Measurements from ENCODE around the gene TTC32. TPM values are rescaled to one million over a fixed set of nuclear protein-coding genes. Genes with fewer than 3 reads are reported as not detected.

Gene TTC32
- total and polyA plus RNA-seq, 2 experiments from 2014 or later: 4.6 to 17.0 TPM

DNA sequence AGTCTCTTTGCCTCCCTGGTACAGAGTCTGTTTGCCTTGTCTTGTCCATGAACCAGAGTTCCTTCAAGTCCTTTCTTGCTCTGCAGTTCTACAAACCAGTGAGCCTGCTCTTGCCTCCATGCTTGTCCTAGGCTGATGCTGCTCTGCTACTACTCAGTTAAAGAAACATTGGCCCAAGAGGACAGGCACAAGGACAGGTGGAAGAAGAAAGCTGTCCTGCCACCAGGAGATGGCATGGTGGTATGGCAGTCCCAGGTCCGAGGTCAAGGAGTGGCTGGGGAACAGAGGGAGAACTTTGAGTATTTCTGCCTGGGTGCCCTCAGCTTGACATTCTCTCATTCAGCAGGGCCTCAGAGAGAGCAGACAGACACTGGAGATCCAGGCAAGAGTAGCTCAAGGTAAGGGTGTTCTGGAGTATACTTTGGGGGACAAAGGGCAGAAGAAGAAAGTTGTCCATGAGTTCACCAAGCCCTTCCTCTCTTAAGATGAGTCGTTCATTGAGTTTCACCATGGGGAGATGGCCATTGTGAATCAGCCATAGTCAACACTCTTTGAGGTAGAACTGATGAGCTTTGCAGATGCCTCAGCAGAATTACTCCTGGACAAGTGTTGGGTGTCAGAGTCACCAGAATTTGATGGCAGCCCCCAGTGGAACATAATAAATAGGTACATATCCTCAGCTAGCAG, 20.4 kb downstream of the TTC32 start:
- H3K27me3 Mint-ChIP-seq (ENCODE audit: insufficient read depth, low read depth, poor library complexity): peaks cover 2% of the 10 kb centered on the region
- Histone ChIP-seq H3K36me3 (ENCODE audit: insufficient read depth) (no peaks in the 10 kb centered on the region), H3K4me1 (ENCODE audit: insufficient read depth) (no peaks in the 10 kb centered on the region), H3K4me3 (no peak overlapping the region), H2AFZ (no peak overlapping the region), H3K9me2 (ENCODE audit: insufficient read depth) (peaks cover 20% of the 10 kb centered on the region; the same call in 1 of the 2 replicates), H3K79me2 (replicated peaks; ENCODE audit: insufficient read depth) (no peaks in the 10 kb centered on the region), H4K20me1 (replicated peaks; ENCODE audit: insufficient read depth) (no peaks in the 10 kb centered on the region), H3K27me3 (ENCODE audit: insufficient read depth) (no peaks in the 10 kb centered on the region), H3K27ac (ENCODE audit: low read depth) (no peak overlapping the region), H3K4me2 (no peak overlapping the region), H3F3A (replicated peaks; ENCODE audit: low read depth) (no peaks in the 10 kb centered on the region)
- DNase-seq (ENCODE audit: low spot score) (no peak), ATAC-seq (no peak)
- H3K4me1 Mint-ChIP-seq: no peaks in the 10 kb centered on the region; the same call in 2 of the 3 replicates
- TF ChIP-seq, protein P1, sequence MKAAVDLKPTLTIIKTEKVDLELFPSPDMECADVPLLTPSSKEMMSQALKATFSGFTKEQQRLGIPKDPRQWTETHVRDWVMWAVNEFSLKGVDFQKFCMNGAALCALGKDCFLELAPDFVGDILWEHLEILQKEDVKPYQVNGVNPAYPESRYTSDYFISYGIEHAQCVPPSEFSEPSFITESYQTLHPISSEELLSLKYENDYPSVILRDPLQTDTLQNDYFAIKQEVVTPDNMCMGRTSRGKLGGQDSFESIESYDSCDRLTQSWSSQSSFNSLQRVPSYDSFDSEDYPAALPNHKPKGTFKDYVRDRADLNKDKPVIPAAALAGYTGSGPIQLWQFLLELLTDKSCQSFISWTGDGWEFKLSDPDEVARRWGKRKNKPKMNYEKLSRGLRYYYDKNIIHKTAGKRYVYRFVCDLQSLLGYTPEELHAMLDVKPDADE (IDR thresholded peaks at IDR 0.05): no peak
- TF ChIP-seq EZH2 (IDR thresholded peaks at IDR 0.05; ENCODE audit: low read depth, unreplicated experiment) (no peak), EZH2phosphoT487 (IDR thresholded peaks at IDR 0.05; ENCODE audit: unreplicated experiment) (no peak), NANOG (IDR thresholded peaks at IDR 0.05; ENCODE audit: borderline replicate concordance) (no peak), CTCF (conservative IDR thresholded peaks at IDR 0.05; ENCODE audit: low read depth in 2 of 2) (no peak), STAT1 (IDR thresholded peaks at IDR 0.05; ENCODE audit: unreplicated experiment) (no peak), JUNB (IDR thresholded peaks at IDR 0.05; ENCODE audit: unreplicated experiment) (no peak), CREB1 (CRISPR knock-in tag; IDR thresholded peaks at IDR 0.05; ENCODE audit: low read depth) (no peak), ZNF114 (CRISPR knock-in tag; IDR thresholded peaks at IDR 0.05) (no peak), POLR2AphosphoS5 (IDR thresholded peaks at IDR 0.05; ENCODE audit: low read depth) (no peak), ZNF331 (CRISPR knock-in tag; IDR thresholded peaks at IDR 0.05; ENCODE audit: low read depth) (no peak), ZNF462 (CRISPR knock-in tag; IDR thresholded peaks at IDR 0.05) (no peak)
- TF ChIP-seq, protein P2, sequence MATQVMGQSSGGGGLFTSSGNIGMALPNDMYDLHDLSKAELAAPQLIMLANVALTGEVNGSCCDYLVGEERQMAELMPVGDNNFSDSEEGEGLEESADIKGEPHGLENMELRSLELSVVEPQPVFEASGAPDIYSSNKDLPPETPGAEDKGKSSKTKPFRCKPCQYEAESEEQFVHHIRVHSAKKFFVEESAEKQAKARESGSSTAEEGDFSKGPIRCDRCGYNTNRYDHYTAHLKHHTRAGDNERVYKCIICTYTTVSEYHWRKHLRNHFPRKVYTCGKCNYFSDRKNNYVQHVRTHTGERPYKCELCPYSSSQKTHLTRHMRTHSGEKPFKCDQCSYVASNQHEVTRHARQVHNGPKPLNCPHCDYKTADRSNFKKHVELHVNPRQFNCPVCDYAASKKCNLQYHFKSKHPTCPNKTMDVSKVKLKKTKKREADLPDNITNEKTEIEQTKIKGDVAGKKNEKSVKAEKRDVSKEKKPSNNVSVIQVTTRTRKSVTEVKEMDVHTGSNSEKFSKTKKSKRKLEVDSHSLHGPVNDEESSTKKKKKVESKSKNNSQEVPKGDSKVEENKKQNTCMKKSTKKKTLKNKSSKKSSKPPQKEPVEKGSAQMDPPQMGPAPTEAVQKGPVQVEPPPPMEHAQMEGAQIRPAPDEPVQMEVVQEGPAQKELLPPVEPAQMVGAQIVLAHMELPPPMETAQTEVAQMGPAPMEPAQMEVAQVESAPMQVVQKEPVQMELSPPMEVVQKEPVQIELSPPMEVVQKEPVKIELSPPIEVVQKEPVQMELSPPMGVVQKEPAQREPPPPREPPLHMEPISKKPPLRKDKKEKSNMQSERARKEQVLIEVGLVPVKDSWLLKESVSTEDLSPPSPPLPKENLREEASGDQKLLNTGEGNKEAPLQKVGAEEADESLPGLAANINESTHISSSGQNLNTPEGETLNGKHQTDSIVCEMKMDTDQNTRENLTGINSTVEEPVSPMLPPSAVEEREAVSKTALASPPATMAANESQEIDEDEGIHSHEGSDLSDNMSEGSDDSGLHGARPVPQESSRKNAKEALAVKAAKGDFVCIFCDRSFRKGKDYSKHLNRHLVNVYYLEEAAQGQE (IDR thresholded peaks at IDR 0.05; ENCODE audit: unreplicated experiment): no peak
- H3K27ac Mint-ChIP-seq: no peak overlapping the region
- no peaks in the 10 kb centered on the region for H3K36me3 Mint-ChIP-seq (ENCODE audit: low read depth)
- no peaks in the 10 kb centered on the region; the same call in 2 of the 3 replicates for H3K9me3 Mint-ChIP-seq
- no peak overlapping the region for H3K4me3 Mint-ChIP-seq
